ENCODE results near the gene EGFL7.

EGFL7 gene

DNA sequence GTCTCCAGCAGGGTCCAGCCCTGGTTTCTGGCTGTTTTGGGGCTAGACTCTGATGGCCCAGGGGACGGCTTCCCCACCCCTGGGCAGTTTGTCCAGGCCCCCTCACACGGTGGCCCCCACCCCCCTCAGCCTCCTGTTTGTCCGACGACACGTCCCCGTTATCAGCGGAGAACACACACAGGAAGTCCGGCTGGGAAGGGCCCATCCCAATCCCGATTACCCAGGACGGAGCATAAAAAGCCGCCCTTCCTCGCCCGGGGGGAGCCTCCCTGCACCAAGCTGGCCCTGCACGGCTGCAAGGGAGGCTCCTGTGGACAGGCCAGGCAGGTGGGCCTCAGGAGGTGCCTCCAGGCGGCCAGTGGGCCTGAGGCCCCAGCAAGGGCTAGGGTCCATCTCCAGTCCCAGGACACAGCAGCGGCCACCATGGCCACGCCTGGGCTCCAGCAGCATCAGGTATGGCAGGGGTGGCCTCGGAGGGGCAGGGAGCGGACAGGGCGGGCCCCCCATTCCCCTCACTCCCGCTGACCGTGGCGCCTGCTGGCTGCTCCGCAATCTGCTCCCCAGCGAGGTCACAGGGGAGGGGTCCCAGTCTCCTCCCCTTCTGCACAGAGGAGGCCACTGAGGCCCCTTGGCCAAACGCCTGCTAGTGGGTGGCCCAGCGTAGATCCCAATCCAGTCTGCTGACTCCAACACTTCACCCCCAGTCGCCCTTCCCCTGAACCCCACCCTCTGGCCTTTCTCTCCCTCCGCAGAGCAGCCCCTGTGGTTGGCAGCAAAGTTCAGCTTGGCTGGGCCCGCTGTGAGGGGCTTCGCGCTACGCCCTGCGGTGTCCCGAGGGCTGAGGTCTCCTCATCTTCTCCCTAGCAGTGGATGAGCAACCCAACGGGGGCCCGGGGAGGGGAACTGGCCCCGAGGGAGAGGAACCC is at the start of gene EGFL7:
EGFL7 (plus strand) TSS at position 261 of the 926 bp plus-strand sequence. CDS start 5,367 bp downstream, outside the sequence.
- no peak for DNase-seq (ENCODE audit: low read depth in 3 of 3)

DNA sequence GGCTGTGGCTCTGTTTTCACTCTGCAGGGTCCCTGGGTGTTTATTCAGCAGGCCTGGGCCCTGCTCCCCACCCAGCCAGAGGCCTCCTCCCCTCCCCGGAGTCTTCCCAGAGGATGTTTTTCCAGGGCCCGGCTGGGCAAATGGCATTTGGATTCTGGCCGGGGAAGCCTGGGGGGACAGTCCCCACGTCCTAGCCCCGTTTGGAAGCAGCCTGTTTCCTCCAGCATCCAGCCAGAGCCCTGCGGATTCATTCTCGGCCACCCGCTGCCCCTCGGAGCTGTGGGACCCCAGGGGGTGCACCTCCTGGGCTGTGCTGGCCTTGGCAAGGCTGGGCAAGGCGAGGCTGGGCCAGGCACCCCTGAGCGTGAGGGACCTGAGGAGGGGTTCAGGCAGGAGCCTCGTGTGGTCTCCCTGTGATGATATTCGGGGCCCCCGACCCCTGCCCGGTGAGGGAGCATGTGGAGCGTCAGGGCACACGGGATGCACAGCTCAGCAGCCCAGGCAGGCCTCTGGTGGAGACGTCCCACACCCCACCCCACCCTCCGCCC is 48.8 kb upstream of the EGFL7 start:
- DNase-seq (ENCODE audit: low read depth in 3 of 3): no peak

DNA sequence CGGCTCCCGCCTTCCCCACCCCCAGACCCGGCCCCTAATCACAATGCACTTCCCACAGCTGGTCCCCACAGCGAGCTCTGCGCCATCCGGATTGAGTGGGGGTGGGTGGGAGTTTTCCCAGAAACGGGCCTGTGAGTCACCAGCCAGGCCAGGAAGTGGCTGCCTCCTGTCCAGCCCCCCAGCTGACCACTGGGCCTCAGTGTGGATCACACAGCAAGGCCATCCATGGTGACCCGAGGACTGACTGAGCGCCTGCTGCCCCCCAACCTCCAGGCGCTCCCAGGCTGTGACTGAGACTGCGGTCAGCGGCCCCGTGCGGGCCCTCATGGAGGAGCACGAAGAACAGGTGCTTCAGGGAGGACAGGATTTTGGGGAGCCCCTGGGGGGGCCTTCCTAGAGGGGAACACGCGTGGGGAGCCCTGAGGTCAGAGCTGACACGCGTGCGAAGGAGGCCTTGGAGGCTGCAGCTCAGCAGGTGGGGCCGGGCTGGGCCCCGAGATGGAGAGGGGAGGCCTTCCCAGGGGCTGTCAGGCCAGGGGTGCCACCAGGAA is 48.3 kb upstream of the EGFL7 start:
- no peak for DNase-seq (ENCODE audit: low read depth in 3 of 3)

DNA sequence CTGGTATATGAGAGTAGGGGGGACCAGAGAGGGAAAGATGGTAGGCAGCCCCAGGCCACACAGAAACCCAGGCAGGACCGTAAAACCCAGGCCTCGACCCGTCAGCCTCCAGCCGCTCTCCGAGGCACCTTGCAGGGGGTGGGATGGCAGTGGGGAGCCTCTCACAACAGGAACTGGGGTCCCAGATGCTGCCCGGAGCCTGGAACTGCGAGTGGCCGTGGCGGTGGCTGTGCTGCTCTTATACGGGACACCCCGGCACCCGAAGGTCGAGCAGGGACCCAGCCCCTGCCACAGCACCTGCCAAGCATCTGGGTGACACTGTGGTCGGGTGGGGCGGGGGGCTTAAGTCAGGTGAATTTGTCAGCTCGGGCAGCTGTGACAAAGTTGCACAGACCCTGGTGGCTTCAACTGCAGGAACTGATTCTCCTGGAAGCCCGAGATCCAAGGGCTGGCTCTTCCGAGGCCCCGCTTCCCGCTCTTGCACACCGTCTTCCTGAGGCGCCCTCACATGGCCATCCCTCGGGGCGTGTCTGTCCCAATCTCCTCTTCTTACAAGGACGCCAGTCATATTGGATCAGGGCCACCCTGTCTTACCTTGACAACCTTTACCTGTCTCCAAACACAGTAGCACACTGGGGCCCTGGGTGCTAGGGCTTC is 47.6 kb upstream of the EGFL7 start:
- DNase-seq (ENCODE audit: low read depth in 3 of 3): no peak

DNA sequence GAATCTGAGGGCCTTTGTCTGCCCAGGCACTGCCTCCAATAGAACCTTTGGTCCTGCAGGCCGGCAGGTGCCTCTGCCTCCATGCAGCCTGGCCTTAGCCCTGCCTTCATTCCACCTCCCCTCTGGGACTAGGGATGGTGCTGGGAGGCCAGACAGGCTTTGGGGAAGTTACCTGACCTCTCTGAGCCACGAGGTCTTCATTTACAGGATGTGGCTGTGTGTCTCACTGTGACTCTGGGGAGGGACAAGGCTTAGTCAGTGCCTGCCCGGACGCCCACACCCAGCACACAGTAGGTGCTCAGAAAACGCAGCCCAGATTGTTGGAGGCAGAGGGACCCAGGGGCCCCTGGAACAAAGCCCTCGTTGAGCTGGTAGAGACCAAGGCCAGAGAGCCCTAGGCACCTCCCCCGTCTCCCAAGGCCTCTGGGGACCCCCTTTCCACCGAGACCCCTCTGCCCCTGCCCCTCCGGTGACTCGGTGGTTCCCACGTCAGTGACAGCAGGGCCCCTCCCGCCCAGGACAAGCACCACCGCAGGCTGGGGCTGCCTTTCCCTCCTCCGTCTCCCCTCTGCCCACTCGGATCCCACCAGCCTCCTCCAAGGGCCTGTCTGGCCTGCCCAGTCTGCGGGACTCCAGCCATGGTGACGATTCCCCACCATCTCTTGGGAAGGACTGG is 46.9 kb upstream of the EGFL7 start:
- no peak for DNase-seq (ENCODE audit: low read depth in 3 of 3)

DNA sequence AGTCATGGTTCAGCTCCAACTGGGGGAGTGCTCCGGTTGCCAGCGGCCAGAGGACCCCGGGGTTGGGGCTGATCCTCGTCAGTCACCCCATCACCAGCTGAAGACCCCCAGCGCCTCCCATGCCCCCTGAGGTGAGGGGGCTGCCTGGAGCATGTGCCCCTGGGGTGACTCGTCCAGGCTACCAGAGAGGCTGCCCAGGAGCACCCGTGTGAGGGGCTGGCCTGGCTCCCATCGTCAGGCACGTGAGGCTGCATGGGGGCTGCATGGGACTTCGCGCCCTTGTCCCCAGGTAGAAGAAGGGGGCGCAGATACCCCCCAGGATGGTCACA is 46.4 kb upstream of the EGFL7 start:
- DNase-seq (ENCODE audit: low read depth in 3 of 3): no peak

DNA sequence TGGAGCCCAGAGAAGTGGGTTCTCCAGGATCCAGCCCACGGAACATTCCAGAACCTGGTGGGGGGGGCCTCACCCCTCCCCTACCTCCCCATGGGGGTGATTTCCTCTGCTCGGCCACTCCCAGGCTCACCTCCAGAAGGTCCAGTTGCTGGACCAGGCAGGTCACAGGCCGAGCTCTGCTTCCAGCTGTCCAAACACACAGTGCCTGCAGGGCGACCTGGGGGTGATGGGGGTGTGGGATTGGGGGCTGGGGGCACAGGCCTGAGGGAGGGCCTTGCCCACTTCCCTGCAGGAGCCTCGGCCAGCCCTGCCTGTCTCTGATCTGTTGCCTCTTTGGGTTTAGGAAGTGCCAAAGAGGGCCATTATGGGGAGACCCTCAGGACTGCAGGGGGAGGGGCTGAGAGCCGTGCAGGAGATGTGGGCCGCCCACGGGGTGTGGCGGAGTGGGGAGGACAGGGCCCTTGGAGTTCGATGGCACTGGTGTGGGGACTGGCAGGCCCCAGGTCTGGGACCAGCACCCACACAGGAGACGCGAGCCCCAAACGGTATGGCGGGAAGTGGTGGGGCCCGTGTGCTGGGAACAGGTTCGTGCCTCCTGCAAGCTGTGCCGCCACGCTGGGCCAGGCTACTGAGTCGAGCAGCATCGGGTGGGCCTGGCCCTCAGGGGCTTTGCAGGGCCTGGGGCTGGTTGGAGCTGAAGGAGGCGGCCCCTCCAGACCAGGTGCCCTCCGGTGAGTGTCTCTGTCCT is 45.6 kb upstream of the EGFL7 start:
- DNase-seq (ENCODE audit: low read depth in 3 of 3): no peak

DNA sequence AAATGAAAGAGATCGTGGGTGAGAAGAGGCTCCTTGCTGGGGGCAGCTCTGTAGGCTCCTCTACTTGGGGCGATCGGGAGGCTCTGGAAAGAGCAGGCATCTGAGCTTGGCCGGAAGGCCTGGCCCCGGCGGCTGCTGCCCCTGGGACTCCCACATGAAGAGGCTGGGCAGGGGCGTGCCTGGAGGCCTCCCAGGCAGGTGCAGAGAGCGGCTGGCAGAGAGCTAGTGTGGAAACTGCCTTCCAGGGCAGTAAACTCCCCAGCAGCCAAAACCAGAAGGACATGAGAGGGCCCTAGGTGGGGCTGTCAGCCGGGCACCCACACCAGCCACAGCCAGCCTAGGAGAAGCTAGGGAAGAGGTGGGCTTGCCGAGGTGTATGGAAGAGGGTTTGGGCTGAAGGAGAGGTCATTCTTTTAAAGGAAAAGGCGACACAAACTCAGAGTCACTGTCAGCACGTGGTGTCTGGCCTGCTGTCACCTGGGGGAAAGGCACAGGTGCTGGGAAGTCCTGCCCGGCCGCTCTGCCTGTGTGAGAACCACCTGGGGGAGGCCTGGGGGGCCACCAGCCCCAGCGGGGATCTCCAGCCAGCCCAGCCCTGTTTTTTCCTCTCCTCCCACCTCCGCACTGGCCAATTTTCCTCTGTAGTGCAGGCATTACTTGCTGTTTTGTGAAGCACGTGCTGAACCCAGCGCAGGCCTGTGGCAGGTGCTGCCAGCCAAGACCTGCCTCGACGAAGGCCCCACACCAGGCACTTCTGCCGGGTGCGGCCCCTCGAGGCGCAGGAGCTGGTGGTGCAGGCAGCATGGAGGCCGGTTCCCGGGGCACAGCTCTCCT is 44.8 kb upstream of the EGFL7 start:
- DNase-seq (ENCODE audit: low read depth in 3 of 3): no peak

DNA sequence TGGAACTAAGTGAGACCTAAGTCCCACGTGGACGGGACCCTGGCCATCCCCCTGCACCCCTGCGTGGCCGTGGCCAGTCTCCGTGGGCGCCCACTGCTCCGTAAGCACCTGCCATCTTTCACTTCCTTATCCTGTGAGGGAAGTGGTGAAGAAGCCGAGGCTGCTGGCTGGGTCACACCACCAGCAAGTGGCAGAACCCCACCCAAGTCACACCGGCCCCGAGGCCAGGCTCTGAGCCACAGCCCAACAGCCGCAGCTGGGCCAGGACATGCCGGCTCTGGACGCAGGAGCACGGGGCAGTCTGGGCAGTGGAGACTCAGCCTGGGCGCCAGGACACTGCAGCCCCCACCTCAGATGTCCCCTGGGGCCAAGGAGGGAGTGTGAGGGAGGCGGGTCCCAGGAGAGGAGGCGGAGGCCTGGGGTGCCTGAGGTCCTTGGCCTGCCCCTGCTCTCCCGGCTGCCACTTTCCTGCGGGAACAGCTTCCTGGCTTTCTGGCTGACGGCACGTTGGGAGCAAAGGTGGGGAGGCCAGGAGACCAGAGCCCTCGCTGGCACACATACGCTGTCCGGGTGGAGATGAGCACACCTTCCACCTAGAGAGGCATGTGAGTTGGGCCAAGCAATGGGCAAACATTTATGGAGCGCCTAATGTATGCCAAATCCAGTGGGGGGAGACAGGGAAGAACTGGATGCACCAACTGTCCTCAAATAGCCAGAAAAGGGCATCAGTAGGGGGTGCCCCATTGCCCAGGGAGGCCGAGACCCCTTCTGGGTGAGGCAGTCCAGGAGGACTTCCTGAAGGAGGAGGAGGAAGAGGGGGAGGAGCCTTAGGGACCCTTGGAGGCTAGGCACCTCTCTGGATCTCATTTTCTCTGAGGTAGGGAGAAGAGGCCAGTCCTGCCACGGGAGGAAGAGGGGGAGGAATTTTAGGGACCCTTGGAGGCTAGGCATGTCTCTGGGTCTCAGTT is 43.9 kb upstream of the EGFL7 start:
- no peak for DNase-seq (ENCODE audit: low read depth in 3 of 3)

DNA sequence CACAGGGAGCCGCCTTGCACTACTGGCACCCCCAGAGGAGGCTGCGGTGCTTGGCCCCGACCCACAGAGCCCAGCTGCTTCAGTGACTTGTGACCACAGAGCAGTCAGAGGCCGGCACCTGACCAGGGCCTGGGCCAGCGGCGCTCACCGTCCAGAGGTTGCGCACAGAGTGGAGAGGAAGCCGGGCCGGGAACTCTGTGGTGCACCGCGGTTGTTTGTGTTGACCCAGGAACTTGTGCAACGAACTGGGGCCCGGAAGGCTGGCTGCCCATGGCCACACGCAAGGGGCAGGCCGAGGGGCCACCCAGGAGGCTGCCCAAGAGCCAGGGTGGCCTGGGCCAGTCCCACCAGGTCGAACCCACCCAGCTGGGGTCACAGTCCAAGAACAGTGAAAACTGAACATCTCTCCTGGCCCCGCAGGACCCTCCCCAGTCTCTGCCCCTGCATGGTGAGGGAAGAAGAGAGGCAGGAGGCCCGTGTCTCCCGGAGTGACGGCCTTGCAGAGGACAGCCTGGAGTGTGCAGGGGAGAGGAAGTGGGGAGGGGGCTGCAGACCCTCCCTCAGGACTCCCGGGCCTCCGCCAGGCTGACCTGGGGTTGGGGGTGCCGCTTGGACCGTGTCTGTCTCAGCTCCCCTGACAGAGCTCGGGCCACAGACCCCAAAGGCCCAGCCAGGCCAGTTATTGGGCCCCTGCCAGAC is 42.8 kb upstream of the EGFL7 start:
- DNase-seq (ENCODE audit: low read depth in 3 of 3): no peak

DNA sequence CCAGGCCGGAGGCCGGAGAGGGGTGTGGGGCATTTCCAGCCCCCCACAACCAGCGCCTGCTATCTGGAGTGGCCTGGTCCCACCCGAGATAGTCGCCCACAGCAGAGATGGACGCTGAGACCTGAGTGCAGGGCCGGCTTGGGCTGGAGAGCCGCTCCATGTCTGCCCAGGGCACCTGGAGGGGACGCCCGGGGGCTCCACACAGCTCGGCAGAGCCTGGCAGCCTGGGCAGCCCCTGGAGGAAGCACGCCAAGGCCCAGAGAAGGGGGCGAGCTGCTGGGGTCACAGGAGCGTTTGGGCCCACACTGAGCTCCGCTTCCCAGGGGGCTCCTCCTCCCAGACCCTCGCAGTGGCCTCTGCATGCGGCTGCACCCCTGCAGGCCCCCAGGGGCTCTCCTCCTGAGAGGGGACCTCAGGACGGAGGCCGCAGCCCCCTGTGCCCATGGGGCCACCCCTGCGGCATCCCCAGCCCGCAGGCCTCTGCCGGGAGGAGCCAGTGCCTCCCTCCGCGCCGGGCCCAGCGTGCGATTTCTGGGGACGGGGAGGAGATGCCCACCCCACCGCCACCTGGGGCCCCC is 42.2 kb upstream of the EGFL7 start:
- DNase-seq (ENCODE audit: low read depth in 3 of 3): no peak

DNA sequence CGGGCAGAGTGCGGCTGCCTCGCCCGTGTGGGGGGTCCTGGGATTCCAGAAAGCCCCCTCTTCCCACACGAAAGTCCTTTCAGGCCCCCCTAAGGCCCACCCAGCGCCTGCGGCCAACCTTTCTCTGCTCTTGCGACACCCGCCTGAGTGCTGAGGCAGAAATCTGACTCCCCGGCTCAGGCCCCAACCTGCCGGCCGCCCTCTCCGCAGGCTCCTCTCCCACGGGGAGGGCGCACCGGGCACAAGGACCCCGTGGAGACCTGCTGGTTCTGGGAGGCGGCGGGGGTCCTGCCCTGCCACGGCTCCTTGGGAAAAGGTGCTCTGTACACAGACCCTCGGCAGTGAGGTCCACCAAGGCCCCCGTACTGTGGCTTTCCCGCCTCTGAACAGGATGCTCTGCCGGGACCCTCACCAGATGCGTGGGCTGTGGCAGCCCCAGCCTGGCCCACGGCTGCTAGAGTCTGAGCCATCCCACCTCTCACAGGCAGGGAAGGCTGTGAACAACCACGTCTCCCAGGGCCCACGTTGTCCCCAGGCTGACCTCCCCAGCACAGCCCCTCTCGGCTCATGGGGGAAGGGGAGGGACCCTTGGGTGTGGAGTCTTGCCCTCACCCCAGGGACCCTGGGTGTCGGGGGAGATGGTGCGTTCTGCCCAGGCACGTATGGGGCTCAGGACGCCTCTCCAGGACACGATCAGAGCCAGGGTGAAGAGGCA is 41.5 kb upstream of the EGFL7 start:
- DNase-seq (ENCODE audit: low read depth in 3 of 3): no peak

DNA sequence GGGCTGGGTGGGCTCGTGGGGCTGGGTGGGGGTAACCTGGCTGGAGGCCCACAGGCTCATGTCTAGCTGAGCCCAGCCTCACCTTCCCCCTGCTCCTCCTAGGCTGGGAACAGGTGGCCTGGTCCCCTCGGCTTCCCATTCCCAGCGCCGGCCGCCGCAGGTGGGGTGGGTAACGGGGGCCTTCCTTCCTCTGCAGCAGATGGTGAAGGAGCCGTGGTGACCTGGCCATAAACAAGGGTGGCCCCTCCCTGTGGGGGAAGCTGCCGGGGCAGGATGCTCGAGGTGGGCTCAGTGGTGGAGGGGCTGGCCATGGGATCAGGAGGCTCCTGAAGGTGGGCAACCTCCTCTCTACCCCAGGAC is 41.0 kb upstream of the EGFL7 start:
- no peak for DNase-seq (ENCODE audit: low read depth in 3 of 3)

DNA sequence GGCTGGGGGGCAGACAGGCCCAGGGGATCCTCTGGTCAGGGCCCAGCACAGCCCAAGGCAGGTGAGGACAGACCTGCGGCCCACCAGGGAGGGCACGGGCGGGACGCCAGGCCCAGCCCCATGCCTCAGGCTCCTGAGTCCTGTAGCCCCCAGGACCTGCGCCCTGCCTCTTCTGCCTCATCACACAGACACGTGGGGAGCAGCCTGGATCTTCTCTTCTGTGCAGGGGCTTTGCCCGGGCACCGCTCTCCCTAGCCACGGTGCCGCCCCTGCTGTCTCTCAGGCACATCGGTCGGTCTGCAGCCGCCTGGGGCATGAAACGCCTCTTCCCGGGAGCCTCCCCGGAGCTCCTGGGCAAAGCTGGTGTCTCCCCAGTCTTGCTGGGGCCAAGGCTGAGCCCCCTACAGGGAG is 40.2 kb upstream of the EGFL7 start:
- DNase-seq (ENCODE audit: low read depth in 3 of 3): no peak

DNA sequence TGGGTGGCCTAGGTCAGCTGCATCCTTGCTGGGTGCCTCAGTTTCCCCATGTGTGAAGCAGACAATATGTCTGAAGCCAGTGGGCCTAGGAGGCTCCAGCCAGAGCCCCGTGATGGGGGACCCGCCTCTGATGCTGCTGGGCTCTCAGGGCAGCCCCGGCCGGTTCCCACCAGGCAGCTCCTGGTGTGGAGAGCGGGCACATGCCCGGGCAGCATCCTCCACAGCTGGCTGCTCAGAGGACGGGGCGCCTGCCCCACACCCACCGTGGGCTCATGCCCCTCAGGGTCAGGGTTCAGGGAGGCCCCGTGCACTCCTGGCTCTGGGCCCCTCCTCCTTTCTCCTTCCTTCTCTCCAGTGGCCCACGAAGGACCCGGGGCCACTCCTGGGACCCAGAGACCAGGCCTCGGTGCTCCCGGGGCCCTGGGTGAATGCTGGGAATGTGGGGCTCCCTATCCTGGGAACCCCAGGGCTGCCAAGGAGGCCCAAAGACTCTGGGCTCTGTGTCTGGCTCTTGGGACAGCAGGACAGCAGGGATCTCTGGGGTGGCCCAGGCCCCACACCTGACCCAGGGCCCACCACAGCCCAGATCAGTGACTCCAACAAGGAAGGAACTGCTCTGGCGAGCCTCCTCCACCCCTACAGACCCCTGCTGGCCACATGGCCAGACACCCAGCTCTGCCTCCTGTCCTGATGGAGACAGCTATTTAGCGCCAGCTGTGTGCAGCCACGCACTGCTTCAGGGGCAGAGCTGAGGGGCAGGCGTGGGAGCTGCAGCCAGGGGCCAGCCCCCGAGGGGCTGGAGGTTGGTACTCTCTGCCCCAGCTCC is 39.5 kb upstream of the EGFL7 start:
- no peak for DNase-seq (ENCODE audit: low read depth in 3 of 3)

DNA sequence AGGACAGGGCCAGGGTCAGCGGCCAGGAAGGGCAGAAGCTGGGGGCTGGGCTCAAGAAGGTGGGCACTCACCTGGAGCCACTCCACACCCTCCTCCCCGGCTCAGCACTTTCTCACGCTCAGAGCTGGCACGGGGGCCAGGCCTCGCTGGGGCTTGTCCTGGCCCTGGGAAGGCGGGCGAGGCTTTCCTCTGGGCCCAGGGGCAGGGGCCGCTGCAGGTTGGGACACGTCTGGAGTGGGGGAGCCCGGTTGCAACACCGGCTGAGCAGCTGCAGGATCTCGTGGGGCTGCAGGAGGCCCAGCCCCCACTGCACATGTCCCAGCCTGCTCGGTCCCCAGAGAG is 38.9 kb upstream of the EGFL7 start:
- no peak for DNase-seq (ENCODE audit: low read depth in 3 of 3)

Data from stimulated activated CD4-positive, alpha-beta T cell treated with anti-CD3 and anti-CD28 coated beads, TNF-alpha, amount 100 ng/mL, for 24 hours (primary cell).